Stimulated activated CD8-positive, alpha-beta memory T cell treated with anti-CD3 and anti-CD28 coated beads, Interleukin-7, amount 100 ng/mL, for 1 hour (primary cell): ENCODE data around the gene NPTX1.
A peak's percentile ranks its signal among the peaks of the same experiment; 100 is the strongest.

Experiments
- DNase-seq, 2 donors: peaks; one replicate each; pipeline ENCODE4 v3.0.0-alpha.2; 2020; ENCODE audit warnings: low read depth in 2 of 2

The NPTX1 gene

DNA sequence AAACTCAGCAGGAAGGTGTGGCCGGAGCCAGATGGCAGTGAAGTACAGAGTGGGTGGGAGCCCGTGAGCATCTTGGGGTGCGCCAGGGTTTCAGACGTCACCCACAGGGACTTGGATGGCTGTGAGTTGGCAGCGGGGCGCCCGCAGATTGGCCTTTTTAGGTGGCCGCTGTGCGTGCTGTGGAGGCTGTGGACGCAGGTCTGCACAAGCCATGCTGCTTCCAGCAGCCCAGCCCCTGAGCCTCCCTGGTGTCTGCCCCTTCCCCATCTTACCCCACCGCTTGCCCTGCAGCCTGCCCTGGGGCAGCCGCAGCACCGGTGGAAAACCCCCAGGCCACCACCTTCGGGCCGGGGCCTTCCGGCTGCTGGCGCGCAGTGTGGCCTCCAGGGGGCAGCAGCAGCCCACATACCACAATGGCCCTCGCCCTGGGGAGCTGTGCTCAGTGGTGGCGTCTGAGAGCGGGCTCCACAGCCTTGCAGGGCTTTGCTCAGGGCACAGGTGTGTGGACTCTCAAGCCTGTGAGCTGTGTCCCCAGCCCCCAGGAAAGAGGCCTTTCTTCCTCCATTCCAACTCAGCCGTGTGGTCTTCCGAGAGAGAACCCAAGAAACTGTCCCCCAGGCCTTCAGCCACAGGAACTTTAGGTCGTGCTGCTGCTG lies 49.6 kb downstream of the NPTX1 start:
- peak; percentile 71 to 75 for DNase-seq

DNA sequence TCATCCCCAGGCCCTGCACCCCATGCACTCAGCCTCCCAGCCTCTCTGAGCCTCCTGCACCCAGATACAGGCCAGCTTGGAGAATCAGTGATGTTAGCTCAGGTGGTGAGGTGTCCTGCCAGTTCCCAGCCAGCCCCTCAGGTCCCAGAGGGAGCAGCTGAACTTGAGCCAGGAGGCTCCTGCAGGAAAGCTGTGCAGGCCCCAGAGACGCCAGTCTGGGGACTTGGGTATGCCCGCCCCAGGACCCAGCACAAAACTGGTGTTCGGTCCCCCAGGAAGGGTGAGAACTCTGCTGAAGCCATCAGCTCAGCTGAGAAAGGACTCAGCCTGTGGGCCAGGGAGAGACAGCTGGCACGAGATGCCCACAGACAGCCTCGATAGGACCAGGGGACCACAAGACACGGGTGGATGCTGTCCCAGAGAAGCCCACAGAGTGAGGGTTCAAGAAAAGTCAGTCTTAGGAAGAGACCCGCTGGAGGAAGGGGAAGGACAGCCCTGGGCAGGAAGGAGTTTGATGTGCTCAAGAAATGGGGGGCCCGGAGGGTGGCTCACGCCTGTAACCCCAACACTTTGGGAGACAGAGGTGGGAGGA lies 50.5 kb downstream of the NPTX1 start:
- DNase-seq = no peak

- DNase-seq = no peak
These were observed 51.3 kb downstream of the NPTX1 start for GRCh38 chr17:80424878-80425765.

- no peak for DNase-seq
These were observed 52.1 kb downstream of the NPTX1 start for GRCh38 chr17:80424261-80424660.

DNA sequence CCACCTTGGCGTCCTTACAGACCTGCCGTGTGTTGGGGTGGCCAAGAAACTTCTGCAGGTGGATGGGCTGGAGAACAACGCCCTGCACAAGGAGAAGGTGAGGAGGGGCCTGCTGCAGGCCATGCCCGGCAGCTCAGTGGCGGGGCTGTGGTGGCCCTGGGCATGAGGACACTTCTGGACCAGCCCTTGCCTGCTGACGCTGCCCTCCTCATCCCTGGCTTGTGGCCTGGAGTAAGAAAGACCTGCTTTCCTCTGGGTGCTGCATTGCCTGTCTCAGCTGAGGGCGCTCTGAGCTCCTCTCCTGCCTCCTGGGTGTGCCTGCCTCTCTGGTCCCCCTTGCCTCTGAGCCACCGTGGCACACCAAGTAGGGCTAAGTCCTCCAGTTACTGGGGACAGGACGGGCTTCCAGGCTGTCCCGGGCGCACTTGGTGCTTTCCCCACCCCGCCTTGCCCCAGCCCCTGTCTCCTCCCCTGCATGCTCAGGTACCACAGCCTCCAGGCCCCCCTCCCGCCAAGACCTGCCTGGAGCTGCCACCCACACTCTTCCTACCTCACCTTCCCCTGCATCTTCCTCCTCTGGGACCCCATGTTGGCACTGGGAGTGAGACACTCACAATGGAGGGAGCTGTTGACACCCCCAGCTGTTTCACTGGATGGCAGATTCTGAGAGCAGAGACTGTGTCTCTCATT lies 52.7 kb downstream of the NPTX1 start:
- DNase-seq = no peak

GRCh38 chr17:80422981-80423380 lies 53.4 kb downstream of the NPTX1 start:
- DNase-seq = no peak

DNA sequence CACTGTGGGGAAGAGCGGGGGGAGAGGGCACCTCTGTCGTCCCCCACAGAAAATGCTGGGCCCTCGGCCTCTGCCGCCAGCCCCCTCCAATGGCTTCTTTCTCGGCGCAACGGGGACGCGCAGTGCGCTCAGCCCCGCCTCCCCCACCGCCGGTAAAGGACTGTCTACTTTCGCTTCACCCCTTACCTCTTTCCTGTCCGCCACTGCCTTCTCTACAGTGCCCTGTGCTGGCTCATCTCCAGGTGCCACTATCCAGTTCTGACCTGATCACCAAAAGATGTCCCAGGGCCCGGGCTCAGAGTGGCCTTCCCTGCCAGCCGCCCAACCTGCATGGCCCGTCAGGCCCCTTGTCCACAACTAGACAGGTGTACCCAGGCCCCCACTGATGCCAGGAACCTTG lies 54.1 kb downstream of the NPTX1 start:
- DNase-seq = no peak

DNA sequence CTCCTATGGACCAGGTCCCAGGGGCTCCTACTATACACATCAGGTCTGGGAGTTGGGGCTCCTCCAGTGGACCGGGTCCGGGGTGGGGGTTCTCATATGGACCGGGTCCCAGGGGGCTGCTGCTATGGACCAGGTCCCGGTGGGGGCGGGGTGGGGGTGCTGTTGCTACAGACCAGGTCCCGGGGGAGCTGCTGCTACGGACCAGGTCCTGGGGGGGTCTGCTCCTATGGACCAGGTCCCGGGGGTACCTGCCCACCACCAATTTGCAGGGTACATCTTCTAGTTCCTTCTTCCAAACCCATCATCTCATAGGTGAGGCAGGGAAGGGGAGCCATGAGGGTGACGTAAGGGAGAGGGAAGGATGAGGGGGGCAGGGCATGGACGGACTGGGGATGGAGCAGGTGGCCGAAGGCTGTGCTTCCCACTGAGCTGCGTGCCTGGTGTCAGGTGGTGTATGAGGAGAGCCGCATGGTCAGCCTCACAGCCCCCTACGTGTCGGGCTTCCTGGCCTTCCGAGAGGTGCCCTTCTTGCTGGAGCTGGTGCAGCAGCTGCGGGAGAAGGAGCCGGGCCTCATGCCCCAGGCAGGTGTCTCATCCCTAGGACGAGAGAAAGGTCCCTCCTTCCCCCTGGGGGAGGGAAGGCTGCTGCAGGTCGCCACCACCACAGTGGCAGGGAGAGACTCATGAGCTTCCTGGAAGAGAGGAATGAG lies 54.9 kb downstream of the NPTX1 start:
- no peak for DNase-seq

DNA sequence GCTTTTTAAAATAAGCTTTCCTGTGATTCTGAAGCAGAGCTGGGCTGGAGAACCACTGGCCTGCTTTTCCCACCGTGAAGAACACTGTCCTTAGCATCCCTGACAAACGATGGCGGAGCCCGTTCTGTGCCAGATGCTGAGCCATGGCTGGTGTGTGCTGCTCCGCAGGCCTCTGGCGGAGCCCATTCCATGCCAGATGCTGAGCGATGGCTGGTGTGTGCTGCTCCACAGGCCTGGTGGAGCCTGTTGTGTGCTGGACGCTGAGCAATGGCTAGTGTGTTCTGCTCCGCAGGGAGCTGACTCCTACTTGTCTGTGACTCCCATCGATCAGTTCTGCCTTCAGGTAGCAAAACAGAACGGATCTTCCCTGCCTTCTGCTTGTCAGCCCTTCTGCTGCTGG lies 57.2 kb downstream of the NPTX1 start:
- no peak for DNase-seq

DNA sequence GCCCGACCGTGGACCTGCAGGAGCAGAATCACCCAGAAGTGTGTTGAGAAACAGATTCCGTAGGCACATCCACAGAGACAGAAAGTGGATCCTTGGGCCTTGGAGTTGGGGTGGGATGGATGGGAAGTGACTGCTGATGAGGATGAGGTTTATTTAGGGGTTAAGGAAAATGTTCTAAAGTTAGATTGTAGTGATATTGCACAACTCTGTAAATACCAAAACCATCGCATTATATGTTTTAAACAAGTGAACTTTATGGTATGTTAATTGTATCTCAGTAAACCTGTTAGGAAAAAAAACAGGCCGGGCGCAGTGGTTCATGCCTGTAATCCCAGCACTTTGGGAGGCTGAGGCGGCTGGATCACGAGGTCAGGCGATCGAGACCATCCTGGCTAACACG lies 57.8 kb downstream of the NPTX1 start:
- DNase-seq = no peak
